Measurements from ENCODE around the gene TOMM34.

- no peak for TF ChIP-seq NPAS2 (CRISPR knock-in tag; IDR thresholded peaks at IDR 0.05; ENCODE audit: borderline replicate concordance)
- no peak for TF ChIP-seq BHLHE40 (IDR thresholded peaks at IDR 0.05; ENCODE audit: low read depth, low read length)
- TF ChIP-seq E2F6 (IDR thresholded peaks at IDR 0.05; ENCODE audit: borderline replicate concordance, low read depth): no peak
Observed at GRCh38 chr20:44959638-44960102, 527 bp downstream of the TOMM34 start.

Measured in A549 (cell line).